ENCODE data around the gene PRPF18.

Gene PRPF18

GRCh38 chr10:13669182-13669855 lies 82.6 kb downstream of the PRPF18 start:
- no peak for DNase-seq (ENCODE audit: low spot score)

GRCh38 chr10:13669901-13670300 lies 83.1 kb downstream of the PRPF18 start:
- DNase-seq (ENCODE audit: low spot score): no peak

- DNase-seq (ENCODE audit: low spot score): no peak
Observed at GRCh38 chr10:13670311-13670710, 83.5 kb downstream of the PRPF18 start.

GRCh38 chr10:13671904-13672303 lies 85.1 kb downstream of the PRPF18 start:
- DNase-seq (ENCODE audit: low spot score): no peak

GRCh38 chr10:13672548-13672947 lies 85.8 kb downstream of the PRPF18 start:
- no peak for DNase-seq (ENCODE audit: low spot score)

- DNase-seq (ENCODE audit: low spot score): no peak
Observed at GRCh38 chr10:13673156-13673555, 86.4 kb downstream of the PRPF18 start.

GRCh38 chr10:13674645-13675588 lies 88.2 kb downstream of the PRPF18 start:
- no peak for DNase-seq (ENCODE audit: low spot score)

- DNase-seq (ENCODE audit: low spot score): no peak
Observed at GRCh38 chr10:13678101-13678843, 91.5 kb downstream of the PRPF18 start.

Measured in hepatic stellate cell (primary cell).